Esophagus (tissue), 2 donors: ENCODE results near the gene RFX1. TPM values are rescaled to one million over a fixed set of nuclear protein-coding genes. Genes with fewer than 3 reads are reported as not detected.

Experiments
- H3K27ac ChIP-seq, 2 donors: one replicate each; pipeline ENCODE4 v1.5.1; 2013; ENCODE audit warnings: low read depth in 2 of 2, mild to moderate bottlenecking in 2 of 2, inconsistent platforms in 1 of 2, low read length in 1 of 2, moderate library complexity in 1 of 2
- H3K27me3 ChIP-seq, 2 donors: one replicate each; pipeline ENCODE4 v1.6.1; 2013; ENCODE audit warnings: low read length in 2 of 2, control low read depth in 1 of 2, mild to moderate bottlenecking in 1 of 2; ENCODE audit not compliant: insufficient read depth in 2 of 2, control insufficient read depth in 1 of 2
- H3K36me3 ChIP-seq, 2 donors: one replicate each; pipeline ENCODE4 v1.6.1; 2013; ENCODE audit warnings: low read length in 1 of 2; ENCODE audit not compliant: control insufficient read depth in 2 of 2, insufficient read depth in 2 of 2
- H3K4me1 ChIP-seq, 2 donors: one replicate each; pipeline ENCODE4 v1.6.1; 2013; ENCODE audit warnings: low read length in 1 of 2; ENCODE audit not compliant: control insufficient read depth in 2 of 2, insufficient read depth in 2 of 2
- H3K4me3 ChIP-seq, 2 donors: one replicate each; pipeline ENCODE4 v1.5.1; 2013; ENCODE audit warnings: low read length in 2 of 2, mild to moderate bottlenecking in 2 of 2, low read depth in 1 of 2, moderate library complexity in 1 of 2
- H3K9me3 ChIP-seq, 2 donors: one replicate each; pipeline ENCODE4 v1.6.1; 2013; ENCODE audit warnings: mild to moderate bottlenecking in 2 of 2, low read depth in 1 of 2, low read length in 1 of 2, moderate library complexity in 1 of 2; ENCODE audit not compliant: control insufficient read depth in 2 of 2, insufficient read depth in 1 of 2
- WGBS, 2 donors: extraction: QIAGEN DNeasy Blood & Tissue Kit; methylation state at CpG; one replicate each; pipeline ENCODE4 v1.1.7; 2013; 5-methylcytosine and 5-hydroxymethylcytosine counted together
- polyA plus RNA-seq, 2 donors: library from polyadenylated mRNA; stranded (reverse); fragments of 200-250 nt; gene quantifications; one replicate each; pipeline ENCODE4 v1.2.3, GENCODE V29; 2013
- donor health status: healthy with polysubstance abuse.
- donor health status: Bipolar disorder and iron deficiency.

RFX1 gene
- polyA plus RNA-seq, 2 donors, result 3.8 to 6.6 TPM

DNA sequence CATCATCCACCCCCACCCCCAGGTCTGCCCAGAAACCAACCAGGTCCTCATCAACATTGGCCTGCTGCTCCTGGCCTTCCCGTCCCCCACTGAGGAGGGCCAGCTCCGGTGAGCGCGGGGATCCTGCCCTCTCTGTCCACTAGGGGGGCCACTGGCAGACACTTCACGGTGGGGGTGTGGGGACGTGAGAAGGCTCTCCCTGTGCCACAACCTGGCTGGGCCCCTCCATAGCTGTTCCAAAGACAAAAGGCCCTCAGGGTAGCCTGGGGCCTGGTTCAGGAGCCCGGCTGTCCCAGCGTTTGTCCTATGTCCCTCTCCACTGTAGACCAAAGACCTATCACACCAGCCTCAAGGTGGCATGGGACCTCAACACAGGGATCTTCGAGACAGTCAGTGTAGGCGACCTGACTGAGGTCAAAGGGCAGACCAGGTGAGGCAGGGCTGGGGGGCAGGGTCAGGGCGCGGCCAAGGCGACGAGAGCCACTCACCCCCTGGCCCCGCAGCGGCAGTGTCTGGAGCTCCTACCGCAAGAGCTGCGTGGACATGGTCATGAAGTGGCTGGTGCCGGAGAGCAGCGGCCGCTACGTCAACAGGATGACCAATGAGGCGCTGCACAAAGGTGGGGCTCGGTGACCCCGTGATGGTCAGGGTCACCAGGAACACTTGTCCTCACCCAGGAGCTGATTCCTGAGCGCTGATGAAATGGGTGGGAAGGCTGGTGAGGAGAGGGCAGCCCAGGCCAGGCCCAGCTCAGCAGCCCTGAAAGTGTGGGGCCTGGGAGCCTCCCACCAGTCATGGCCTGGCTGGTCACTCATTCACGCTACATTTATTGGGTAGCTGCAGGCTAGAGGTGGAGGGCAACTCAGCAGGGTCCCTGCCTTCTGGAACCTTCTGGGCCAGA is 45.9 kb downstream of the RFX1 start:
- peaks cover 0 to 54% of the 10 kb centered on the region in 2 donors for H3K36me3 ChIP-seq
- no peak overlapping the region for H3K27ac ChIP-seq

DNA sequence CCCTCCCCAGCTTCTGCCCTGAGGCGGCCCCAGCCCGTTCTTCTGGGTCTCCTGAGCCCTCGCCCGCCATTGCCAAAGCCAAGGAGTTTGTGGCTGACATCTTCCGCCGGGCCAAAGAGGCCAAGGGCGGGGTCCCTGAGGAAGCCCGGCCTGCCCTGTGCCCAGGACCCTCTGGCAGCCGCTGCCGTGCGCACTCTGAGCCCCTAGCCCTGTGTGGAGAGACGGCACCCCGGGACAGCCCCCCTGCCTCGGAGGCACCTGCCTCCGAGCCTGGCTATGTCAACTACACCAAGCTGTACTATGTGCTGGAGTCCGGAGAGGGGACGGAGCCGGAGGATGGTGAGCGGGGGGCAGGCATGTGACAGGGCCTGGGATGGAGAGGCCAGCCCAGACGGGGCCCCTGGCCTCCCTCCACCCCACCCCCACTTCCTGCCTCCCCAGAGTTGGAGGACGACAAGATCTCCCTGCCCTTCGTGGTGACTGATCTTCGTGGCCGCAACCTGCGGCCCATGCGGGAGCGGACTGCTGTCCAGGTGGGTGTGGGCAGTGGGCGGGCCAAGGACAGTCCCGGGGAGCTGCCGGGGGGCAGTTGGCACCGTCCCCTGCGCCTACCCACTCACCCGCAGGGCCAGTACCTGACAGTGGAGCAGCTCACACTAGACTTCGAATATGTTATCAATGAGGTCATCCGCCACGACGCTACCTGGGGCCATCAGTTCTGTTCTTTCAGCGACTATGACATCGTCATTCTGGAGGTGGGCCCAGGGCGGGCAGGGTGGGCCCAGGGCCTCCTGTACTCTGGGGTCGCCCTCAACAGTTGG is 46.8 kb downstream of the RFX1 start:
- H3K4me3 ChIP-seq, result no peak overlapping the region
- no peaks in the 10 kb centered on the region for H3K27me3 ChIP-seq
- H3K36me3 ChIP-seq, result peaks cover 0 to 53% of the 10 kb centered on the region in 2 donors
- 84 to 87% methylated on average over 40 to 41 of the region's 41 CpGs for WGBS, 2 donors
- H3K9me3 ChIP-seq, result peaks cover 0 to 3% of the 10 kb centered on the region in 2 donors
- H3K27ac ChIP-seq, result no peak overlapping the region
- H3K4me1 ChIP-seq, result peaks cover 0 to 8% of the 10 kb centered on the region in 2 donors

More for the DNA sequence above, 45.9 kb downstream of the RFX1 start:
- Histone ChIP-seq H3K27me3 (no peaks in the 10 kb centered on the region), H3K4me1 (peaks cover 0 to 8% of the 10 kb centered on the region in 2 donors), H3K9me3 (peaks cover 0 to 3% of the 10 kb centered on the region in 2 donors), H3K4me3 (no peak overlapping the region)
- WGBS, 2 donors, result 88% methylated on average over 27 of the region's 27 CpGs

- Histone ChIP-seq H3K36me3 (peaks cover 0 to 48% of the 10 kb centered on the region in 2 donors), H3K4me3 (no peak overlapping the region), H3K9me3 (peaks cover 0 to 3% of the 10 kb centered on the region in 2 donors), H3K27ac (no peak overlapping the region), H3K27me3 (no peaks in the 10 kb centered on the region), H3K4me1 (peaks cover 4 to 17% of the 10 kb centered on the region in 2 donors)
- WGBS, 2 donors, result 78 to 82% methylated on average over 12 of the region's 12 CpGs
Observed at GRCh38 chr19:13958043-13958442, 48.1 kb downstream of the RFX1 start.

GRCh38 chr19:13957051-13957450 is 49.1 kb downstream of the RFX1 start:
- H3K9me3 ChIP-seq, result peaks cover 0 to 3% of the 10 kb centered on the region in 2 donors
- H3K36me3 ChIP-seq, result peaks cover 0 to 47% of the 10 kb centered on the region in 2 donors
- H3K27ac ChIP-seq, result no peak overlapping the region
- H3K4me1 ChIP-seq, result peaks cover 4 to 14% of the 10 kb centered on the region in 2 donors
- no peak overlapping the region for H3K4me3 ChIP-seq
- no peaks in the 10 kb centered on the region for H3K27me3 ChIP-seq
- 68 to 74% methylated on average over 8 of the region's 8 CpGs for WGBS, 2 donors

GRCh38 chr19:13956365-13956744 is 49.8 kb downstream of the RFX1 start:
- Histone ChIP-seq H3K27ac (no peak overlapping the region), H3K36me3 (peaks cover 0 to 47% of the 10 kb centered on the region in 2 donors), H3K4me3 (no peak overlapping the region), H3K4me1 (peaks cover 4 to 14% of the 10 kb centered on the region in 2 donors), H3K27me3 (no peaks in the 10 kb centered on the region), H3K9me3 (peaks cover 0 to 3% of the 10 kb centered on the region in 2 donors)
- WGBS, 2 donors, result 91 to 96% methylated on average over 15 to 16 of the region's 16 CpGs

GRCh38 chr19:13955662-13956364 is 50.3 kb downstream of the RFX1 start:
- H3K36me3 ChIP-seq, result peaks cover 0 to 44% of the 10 kb centered on the region in 2 donors
- peaks cover 4 to 14% of the 10 kb centered on the region in 2 donors for H3K4me1 ChIP-seq
- WGBS, 2 donors, result 93 to 94% methylated on average over 40 to 42 of the region's 42 CpGs
- H3K4me3 ChIP-seq, result no peak overlapping the region
- H3K9me3 ChIP-seq, result peaks cover 0 to 3% of the 10 kb centered on the region in 2 donors
- no peak overlapping the region for H3K27ac ChIP-seq
- no peaks in the 10 kb centered on the region for H3K27me3 ChIP-seq

DNA sequence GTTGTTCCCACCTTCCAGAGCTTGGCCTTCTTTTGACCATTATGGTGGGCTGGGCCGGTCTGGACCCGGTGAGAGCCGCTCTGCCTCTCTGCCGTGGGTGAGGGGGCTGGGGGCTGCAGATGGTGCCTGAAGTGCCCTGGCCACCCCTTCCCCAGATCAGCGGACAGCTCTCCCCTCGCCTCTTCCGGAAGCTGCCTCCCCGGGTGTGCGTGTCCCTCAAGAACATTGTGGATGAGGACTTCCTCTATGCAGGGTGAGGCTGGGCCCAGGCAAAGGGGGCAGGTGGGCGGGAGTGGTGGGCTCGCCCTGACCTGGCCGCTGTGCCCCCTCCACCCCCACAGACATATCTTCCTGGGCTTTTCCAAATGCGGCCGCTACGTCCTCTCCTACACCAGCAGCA is 51.9 kb downstream of the RFX1 start:
- Histone ChIP-seq H3K36me3 (peaks cover 0 to 27% of the 10 kb centered on the region in 2 donors), H3K4me3 (no peak overlapping the region), H3K27ac (no peak overlapping the region), H3K4me1 (peaks cover 4 to 14% of the 10 kb centered on the region in 2 donors), H3K9me3 (no peaks in the 10 kb centered on the region), H3K27me3 (no peaks in the 10 kb centered on the region)
- WGBS, 2 donors, result 92 to 95% methylated on average over 15 of the region's 15 CpGs

GRCh38 chr19:13952931-13953531 is 53.1 kb downstream of the RFX1 start:
- H3K4me1 ChIP-seq, result peaks cover 4 to 14% of the 10 kb centered on the region in 2 donors
- H3K27me3 ChIP-seq, result no peaks in the 10 kb centered on the region
- WGBS, 2 donors, result 3 to 4% methylated on average over 12 to 13 of the region's 13 CpGs
- peak overlapping the region; percentile 82 to 92 for H3K27ac ChIP-seq
- H3K9me3 ChIP-seq, result no peaks in the 10 kb centered on the region
- H3K4me3 ChIP-seq, result peak overlapping the region; percentile 69 to 98
- H3K36me3 ChIP-seq, result peaks cover 0 to 20% of the 10 kb centered on the region in 2 donors
